Measurements from ENCODE around the gene MASP2.

Gene MASP2

DNA sequence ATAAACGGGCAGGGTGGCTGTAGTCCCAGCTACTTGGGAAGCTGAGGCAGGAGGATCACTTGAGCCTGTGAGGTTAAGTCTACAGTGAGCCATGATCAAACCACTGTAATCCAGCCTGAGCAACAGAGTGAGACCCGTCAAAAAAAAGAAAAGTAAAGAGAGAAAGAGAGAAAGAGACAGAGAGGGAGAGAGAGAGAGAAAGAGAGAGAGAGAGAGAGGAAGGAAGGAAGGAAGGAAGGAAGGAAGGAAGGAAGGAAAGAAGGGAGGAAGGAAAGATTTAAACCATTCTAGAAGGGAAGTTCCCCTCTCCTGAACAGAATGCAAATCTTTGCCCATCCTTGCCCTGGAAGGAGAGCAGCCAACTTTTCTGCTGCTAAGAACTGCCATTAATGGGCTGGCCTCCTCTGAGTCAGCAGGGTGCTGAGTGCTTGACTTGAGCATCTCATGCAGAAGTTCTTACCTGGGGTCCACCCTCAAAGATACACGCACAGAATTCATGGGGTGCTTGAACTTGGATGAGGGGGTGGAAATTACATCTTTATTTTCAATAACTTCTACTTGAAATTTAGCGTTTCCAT, 59.1 kb downstream of the MASP2 start:
- DNase-seq, result no peak

DNA sequence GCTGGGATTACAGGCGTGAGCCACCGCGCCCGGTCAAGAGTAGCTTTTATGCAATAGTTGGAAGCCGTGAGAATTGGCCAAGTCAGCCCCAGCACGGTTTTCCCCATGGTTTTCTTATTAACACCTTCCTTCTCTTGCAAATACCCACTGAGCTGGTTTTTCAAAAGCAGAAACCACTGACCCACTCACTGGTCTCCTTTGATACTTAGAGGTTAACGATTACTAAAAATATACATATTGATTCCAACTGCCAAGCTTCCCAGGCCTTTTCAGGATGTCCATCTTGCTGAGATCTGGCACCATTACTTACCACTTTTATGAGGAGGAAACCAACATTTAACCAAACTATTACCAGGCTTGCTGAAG, 60.5 kb downstream of the MASP2 start:
- no peak for DNase-seq

DNA sequence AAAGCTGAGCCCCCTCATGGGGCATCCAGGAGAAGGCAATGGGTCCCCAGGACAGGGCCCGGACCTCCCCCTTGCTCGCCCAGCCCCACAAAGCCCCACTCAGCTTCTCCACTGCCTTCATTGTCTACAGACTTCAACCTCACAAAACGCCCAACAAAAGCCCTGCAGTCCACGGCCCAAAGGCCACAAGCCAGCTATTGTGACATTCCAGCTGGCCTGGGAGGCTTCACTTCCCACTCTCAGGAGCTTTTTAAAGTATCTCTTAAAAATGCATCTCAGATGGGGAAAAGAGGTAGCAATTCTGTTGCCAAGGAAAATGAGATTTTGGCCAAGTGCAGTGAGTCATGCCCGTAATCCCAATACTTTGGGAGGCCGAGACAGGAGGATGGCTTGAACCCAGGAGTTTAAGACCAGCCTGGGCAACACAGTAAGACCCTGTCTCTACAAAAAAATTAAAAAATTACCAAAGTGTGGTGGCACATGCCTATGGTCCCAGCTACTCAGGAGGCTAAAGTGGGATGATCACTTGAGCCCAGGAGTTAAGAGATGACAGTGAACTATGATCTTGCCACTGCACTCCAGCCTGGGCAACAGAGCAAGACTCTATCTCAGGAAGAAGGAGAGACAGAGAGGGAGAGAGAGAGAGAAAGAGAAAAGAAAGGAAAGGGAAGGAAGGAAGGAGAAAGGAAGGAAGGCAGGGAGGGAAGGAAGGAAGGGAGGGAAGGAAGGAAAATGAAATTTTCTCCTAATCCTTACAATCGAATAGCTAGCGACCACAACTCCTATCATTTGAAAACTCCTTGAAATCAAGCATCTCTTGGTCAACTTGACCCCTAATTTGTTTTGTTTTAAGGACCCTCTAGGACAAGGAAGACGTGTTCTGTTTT, 66.0 kb downstream of the MASP2 start:
- DNase-seq, result no peak

DNA sequence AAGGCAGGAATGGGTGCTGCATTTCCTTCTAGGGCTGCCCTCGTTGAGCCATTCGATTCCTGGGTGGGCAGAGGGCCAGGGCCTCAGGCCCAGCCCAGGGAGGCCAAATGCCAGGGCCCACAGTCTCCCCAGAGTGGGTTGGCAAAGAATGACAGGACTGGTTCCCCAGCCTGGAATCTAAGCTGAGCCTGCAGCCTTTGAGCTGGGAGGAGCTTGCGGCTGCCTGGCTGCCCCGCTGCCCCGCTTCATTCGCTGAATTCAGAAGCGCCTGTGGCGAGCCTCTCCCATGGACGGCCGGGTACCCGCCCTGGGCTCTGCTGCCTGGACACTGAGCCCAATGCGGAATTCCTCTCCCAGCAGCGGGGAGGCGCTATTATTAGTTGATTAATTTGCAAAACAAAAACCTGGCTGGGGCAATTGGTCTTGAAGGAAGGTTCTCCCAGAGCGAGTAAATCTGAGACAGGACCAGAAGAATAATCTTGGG, 66.9 kb downstream of the MASP2 start:
- no peak for DNase-seq

DNA sequence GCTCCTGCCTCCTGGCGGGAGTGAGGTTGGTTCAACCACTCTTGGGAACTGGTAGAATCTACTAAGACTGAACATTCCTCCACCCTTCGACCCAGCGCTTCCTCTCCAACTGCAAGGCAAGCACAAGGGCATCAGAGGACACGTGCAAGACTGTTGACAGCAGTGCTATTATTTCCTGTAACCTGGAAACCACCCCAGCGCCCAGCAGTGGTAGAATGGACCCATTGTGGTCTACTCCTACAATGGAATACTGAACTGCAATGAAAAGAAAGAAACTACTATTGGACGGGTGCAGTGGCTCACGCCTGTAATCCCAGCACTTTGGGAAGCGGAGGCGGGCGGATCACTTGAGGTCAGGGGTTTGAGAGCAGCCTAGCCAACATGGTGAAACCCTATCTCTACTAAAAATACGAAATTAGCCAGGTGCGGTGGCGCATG, 67.5 kb downstream of the MASP2 start:
- DNase-seq, result no peak

DNA sequence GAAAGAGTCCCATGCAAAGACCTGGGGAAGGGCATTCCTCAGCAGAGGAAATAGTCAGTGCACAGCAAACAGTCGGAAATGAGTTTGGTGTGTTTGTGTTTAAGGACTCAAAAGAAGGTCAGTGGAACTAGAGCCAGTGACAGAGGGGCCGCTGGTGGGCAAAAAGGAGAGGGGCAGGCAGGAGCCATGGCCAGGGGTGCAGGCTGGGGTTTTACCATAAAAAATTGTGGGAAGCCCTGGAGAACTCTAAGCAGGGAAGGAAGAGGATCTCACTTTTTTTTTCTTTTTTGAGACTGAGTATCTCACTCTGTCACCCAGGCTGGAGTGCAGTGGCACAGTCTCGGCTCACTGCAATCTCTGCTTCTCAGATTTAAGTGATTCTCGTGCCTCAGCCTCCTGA, 68.3 kb downstream of the MASP2 start:
- no peak for DNase-seq
